HepG2 (cell line): ENCODE results near the gene SRCIN1. TPM values are rescaled to one million over a fixed set of nuclear protein-coding genes. Genes with fewer than 3 reads are reported as not detected.

Source experiments
- CHD2 ChIP-seq: IDR thresholded peaks from 2 replicates; pipeline ENCODE4 v1.6.1; 2011; ENCODE audit warnings: low read depth, low read length, improper control_type of control experiment
- DR1 ChIP-seq: sonication (generic); formaldehyde crosslinking; IDR thresholded peaks from 2 replicates; pipeline ENCODE4 v1.8.0; 2021; ENCODE audit warnings: mild to moderate bottlenecking, missing genetic modification reagents, inconsistent platforms
- ELF1 ChIP-seq: sonication (generic); formaldehyde crosslinking; IDR thresholded peaks from 2 replicates; pipeline ENCODE4 v1.4.0; 2020; ENCODE audit warnings: missing genetic modification reagents
- ELF3 ChIP-seq: IDR thresholded peaks from 2 replicates; pipeline ENCODE4 v1.6.1; 2016; ENCODE audit warnings: missing genetic modification reagents, missing compliant biosample characterization
- FUBP1 ChIP-seq: sonication (generic); formaldehyde crosslinking; IDR thresholded peaks from 2 replicates; pipeline ENCODE4 v1.5.1; 2020; ENCODE audit warnings: missing genetic modification reagents, mild to moderate bottlenecking, borderline replicate concordance
- IKZF1 ChIP-seq: fragments of 450-650 bp; IDR thresholded peaks from 2 replicates; pipeline ENCODE4 v1.7.1; 2016
- KLF16 ChIP-seq, 2 experiments: sonication (generic) in 1 of 2; formaldehyde crosslinking in 1 of 2; IDR thresholded peaks; 2 replicates each; pipeline versions ENCODE4 v1.6.1 to v1.8.0; 2016 to 2023; ENCODE audit warnings: missing genetic modification reagents in 2 of 2, missing compliant biosample characterization in 1 of 2
- NFYB ChIP-seq: sonication (generic); formaldehyde crosslinking; IDR thresholded peaks from 2 replicates; pipeline ENCODE4 v1.4.0; 2020; ENCODE audit warnings: missing genetic modification reagents
- PRMT3 ChIP-seq: sonication (generic); formaldehyde crosslinking; IDR thresholded peaks from 2 replicates; pipeline ENCODE4 v1.8.1; 2022; ENCODE audit warnings: low read depth, mild to moderate bottlenecking, moderate library complexity, missing genetic modification reagents, borderline replicate concordance
- RFX3 ChIP-seq: IDR thresholded peaks from 2 replicates; pipeline ENCODE4 v1.6.1; 2016; ENCODE audit warnings: missing biosample characterization, missing genetic modification reagents
- SNAPC4 ChIP-seq: sonication (generic); formaldehyde crosslinking; IDR thresholded peaks from 2 replicates; pipeline ENCODE4 v1.4.0; 2020; ENCODE audit warnings: mild to moderate bottlenecking, missing genetic modification reagents
- SP1 ChIP-seq, 2 experiments: fragments of 450-650 bp in 1 of 2; sonication (generic) in 1 of 2; formaldehyde crosslinking in 1 of 2; IDR thresholded peaks; 2 replicates each; pipeline versions ENCODE4 v1.4.0 to v1.6.1; 2016 to 2020; ENCODE audit warnings: missing genetic modification reagents in 1 of 2
- STAT6 ChIP-seq: sonication (generic); formaldehyde crosslinking; IDR thresholded peaks from 2 replicates; pipeline ENCODE4 v1.4.0; 2020; ENCODE audit warnings: missing genetic modification reagents, mild to moderate bottlenecking, borderline replicate concordance
- ZNF235 ChIP-seq: sonication (generic); formaldehyde crosslinking; IDR thresholded peaks from 2 replicates; pipeline ENCODE4 v1.8.1; 2023; ENCODE audit warnings: mild to moderate bottlenecking, missing genetic modification reagents, borderline replicate concordance
- ZNF503 ChIP-seq: sonication (generic); formaldehyde crosslinking; IDR thresholded peaks from 2 replicates; pipeline ENCODE4 v1.4.0; 2020; ENCODE audit warnings: missing genetic modification reagents
- ZNF883 ChIP-seq: sonication (generic); formaldehyde crosslinking; IDR thresholded peaks from 2 replicates; pipeline ENCODE4 v1.5.1; 2020; ENCODE audit warnings: mild to moderate bottlenecking, missing genetic modification reagents; ENCODE audit errors: not compliant biosample characterization
- polyA plus RNA-seq, 8 experiments: library from polyadenylated mRNA; depleted of rRNA in 3 of 8; stranded (reverse) in 7 of 8; unstranded in 1 of 8; fragments of >200 nt; fragmentation: Illumina TruSeq in 4 of 8; extraction: Trizol in 4 of 8; gene quantifications; 2 replicates each; pipeline versions ENCODE4 v1.2.1 to v1.2.3, GENCODE V29; 2011 to 2016; ENCODE audit warnings: low read depth in 4 of 8, missing spikeins in 1 of 8, mixed read lengths in 1 of 8; ENCODE audit not compliant: insufficient read depth in 1 of 8
- total RNA-seq, 5 experiments: library from RNA; depleted of rRNA; stranded (reverse); fragments of >200 nt; fragmentation: Illumina TruSeq; extraction: Trizol; gene quantifications; 2 replicates each; pipeline ENCODE4 v1.2.3, GENCODE V29; 2016; ENCODE audit warnings: low read depth in 1 of 5

SRCIN1 gene
- total and polyA plus RNA-seq, 2 of the 13 experiments (the other 11 are each of a cell fraction or from before 2014, with no cell fraction given): 1.2 to 9.6 TPM

- peak; percentile 66; the same call in 1 of the 2 replicates for TF ChIP-seq SNAPC4 (CRISPR knock-in tag)
- TF ChIP-seq KLF16 (CRISPR knock-in tag; IDR thresholded peaks at IDR 0.05): no peak
- TF ChIP-seq IKZF1: no peak
- TF ChIP-seq NFYB (CRISPR knock-in tag): no peak
- no peak for TF ChIP-seq ZNF235
- no peak for TF ChIP-seq ZNF503 (CRISPR knock-in tag)
- TF ChIP-seq ZNF883 (CRISPR knock-in tag): peak; percentile 58
- 0 out of 2 replicates have a peak, but pooled peaks have one; percentile 10 for TF ChIP-seq ELF3 (CRISPR knock-in tag)
- TF ChIP-seq CHD2: no peak
- TF ChIP-seq PRMT3: no peak
- TF ChIP-seq RFX3 (CRISPR knock-in tag): no peak
- no peak for TF ChIP-seq STAT6 (CRISPR knock-in tag)
- no peak for TF ChIP-seq FUBP1 (CRISPR knock-in tag)
- no peak for TF ChIP-seq DR1 (CRISPR knock-in tag)
- TF ChIP-seq ELF1 (CRISPR knock-in tag): no peak
- TF ChIP-seq SP1 (IDR thresholded peaks at IDR 0.05): no peak
- TF ChIP-seq SP1 (CRISPR knock-in tag; IDR thresholded peaks at IDR 0.05): peak; percentile 69; the same call in 1 of the 2 replicates
Measured at GRCh38 chr17:38604479-38605403, 1.0 kb downstream of the SRCIN1 start (continued).
